ENCODE measurements around the gene WASF3. TPM values are rescaled to one million over a fixed set of nuclear protein-coding genes. Genes with fewer than 3 reads are reported as not detected.

The WASF3 gene
- total and polyA plus RNA-seq, 4 donors, result 0.82 to 4.9 (median 2.3) TPM

DNA sequence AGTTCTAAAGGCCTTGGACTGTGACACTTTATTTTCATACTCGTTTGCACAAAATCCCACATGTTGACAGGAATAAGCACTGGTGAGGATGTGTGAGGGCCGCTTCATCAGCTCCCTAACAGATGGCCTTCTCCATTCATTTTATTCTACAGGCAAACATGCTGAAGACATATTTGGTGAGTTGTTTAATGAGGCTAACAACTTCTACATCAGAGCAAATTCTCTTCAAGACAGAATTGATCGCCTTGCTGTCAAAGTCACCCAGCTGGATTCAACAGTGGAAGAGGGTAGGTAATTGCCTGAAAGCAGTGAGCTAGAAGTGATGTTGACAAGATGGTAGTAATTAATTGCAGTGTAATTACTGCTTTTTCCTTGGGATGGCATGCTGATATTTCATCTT, 107.4 kb downstream of the WASF3 start (continued):
- TF ChIP-seq NR2F2 (IDR thresholded peaks at IDR 0.05) (no peak), FOXA2 (IDR thresholded peaks at IDR 0.05) (no peak), SP1 (IDR thresholded peaks at IDR 0.05) (no peak), GABPA (IDR thresholded peaks at IDR 0.05 in 1 of 2, conservative IDR thresholded peaks at IDR 0.05 in 1 of 2) (no peak), JUND (IDR thresholded peaks at IDR 0.05) (no peak)
- TF ChIP-seq, protein P1, sequence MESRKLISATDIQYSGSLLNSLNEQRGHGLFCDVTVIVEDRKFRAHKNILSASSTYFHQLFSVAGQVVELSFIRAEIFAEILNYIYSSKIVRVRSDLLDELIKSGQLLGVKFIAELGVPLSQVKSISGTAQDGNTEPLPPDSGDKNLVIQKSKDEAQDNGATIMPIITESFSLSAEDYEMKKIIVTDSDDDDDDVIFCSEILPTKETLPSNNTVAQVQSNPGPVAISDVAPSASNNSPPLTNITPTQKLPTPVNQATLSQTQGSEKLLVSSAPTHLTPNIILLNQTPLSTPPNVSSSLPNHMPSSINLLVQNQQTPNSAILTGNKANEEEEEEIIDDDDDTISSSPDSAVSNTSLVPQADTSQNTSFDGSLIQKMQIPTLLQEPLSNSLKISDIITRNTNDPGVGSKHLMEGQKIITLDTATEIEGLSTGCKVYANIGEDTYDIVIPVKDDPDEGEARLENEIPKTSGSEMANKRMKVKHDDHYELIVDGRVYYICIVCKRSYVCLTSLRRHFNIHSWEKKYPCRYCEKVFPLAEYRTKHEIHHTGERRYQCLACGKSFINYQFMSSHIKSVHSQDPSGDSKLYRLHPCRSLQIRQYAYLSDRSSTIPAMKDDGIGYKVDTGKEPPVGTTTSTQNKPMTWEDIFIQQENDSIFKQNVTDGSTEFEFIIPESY (IDR thresholded peaks at IDR 0.05), result no peak

- DNase-seq (ENCODE audit: low spot score), result no peak
- Histone ChIP-seq H3K27me3 (ENCODE audit: control insufficient read depth in 4 of 4, insufficient read depth in 4 of 4, low read length in 3 of 4) (no peaks in the 10 kb centered on the region), H3K36me3 (ENCODE audit: control insufficient read depth in 4 of 4, insufficient read depth in 3 of 4, low read depth in 1 of 4, low read length in 3 of 4) (peaks cover 0 to 7% (median 1%) of the 10 kb centered on the region in 4 donors), H3K9ac (ENCODE audit: low read depth in 1 of 2, low read length in 2 of 2) (no peak overlapping the region), H3K4me1 (ENCODE audit: control insufficient read depth in 4 of 4, insufficient read depth in 4 of 4, low read length in 3 of 4) (no peaks in the 10 kb centered on the region), H3K4me3 (ENCODE audit: low read depth in 1 of 3, low read length in 3 of 3) (no peak overlapping the region), H3K27ac (ENCODE audit: low read depth in 1 of 2, low read length in 2 of 2) (no peak overlapping the region), H3K9me3 (ENCODE audit: control insufficient read depth in 4 of 4, low read length in 3 of 4) (no peaks in the 10 kb centered on the region)
- 91% methylated on average over 5 of the region's 5 CpGs for WGBS
- TF ChIP-seq HNF4A (conservative IDR thresholded peaks at IDR 0.05), result no peak
- TF ChIP-seq GABPA (IDR thresholded peaks at IDR 0.05 in 1 of 2, conservative IDR thresholded peaks at IDR 0.05 in 1 of 2), result no peak
Measured at GRCh38 chr13:26668357-26669146, 111.1 kb downstream of the WASF3 start.

DNA sequence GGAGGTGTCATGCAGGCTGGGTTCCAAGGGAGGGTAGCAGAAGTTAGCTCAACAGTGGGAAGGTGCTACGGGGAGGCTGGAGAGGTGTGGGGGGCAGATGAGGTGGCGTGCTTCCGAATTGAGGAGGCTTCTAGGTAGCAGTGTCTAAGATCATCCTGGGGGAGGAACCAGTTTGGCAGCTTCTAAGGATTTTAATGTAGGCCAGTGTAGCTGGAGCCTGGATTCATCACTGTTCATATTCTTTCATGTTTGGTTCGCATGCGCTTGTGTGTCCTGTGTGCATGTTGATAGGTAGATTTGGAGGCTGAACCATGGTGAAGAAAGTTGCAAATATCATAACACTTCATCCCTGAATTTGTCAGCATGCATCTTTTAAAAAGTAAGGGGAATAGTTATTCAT, 116.4 kb downstream of the WASF3 start:
- 94% methylated on average over 5 of the region's 5 CpGs for WGBS
- TF ChIP-seq RAD21 (IDR thresholded peaks at IDR 0.05) (no peak), TAF1 (conservative IDR thresholded peaks at IDR 0.05) (no peak), RXRA (IDR thresholded peaks at IDR 0.05) (no peak), HNF4A (conservative IDR thresholded peaks at IDR 0.05) (no peak), YY1 (IDR thresholded peaks at IDR 0.05) (no peak), ATF3 (IDR thresholded peaks at IDR 0.05) (no peak)
- H3K4me1 ChIP-seq (ENCODE audit: control insufficient read depth in 4 of 4, insufficient read depth in 4 of 4, low read length in 3 of 4), result no peaks in the 10 kb centered on the region
- no peaks in the 10 kb centered on the region for H3K9me3 ChIP-seq (ENCODE audit: control insufficient read depth in 4 of 4, low read length in 3 of 4)
- no peak overlapping the region for H3K27ac ChIP-seq (ENCODE audit: low read depth in 1 of 2, low read length in 2 of 2)
- H3K27me3 ChIP-seq (ENCODE audit: control insufficient read depth in 4 of 4, insufficient read depth in 4 of 4, low read length in 3 of 4), result no peaks in the 10 kb centered on the region
- no peak for DNase-seq (ENCODE audit: low spot score)
- no peak overlapping the region for H3K9ac ChIP-seq (ENCODE audit: low read depth in 1 of 2, low read length in 2 of 2)
- H3K36me3 ChIP-seq (ENCODE audit: control insufficient read depth in 4 of 4, insufficient read depth in 3 of 4, low read depth in 1 of 4, low read length in 3 of 4), result peaks cover 0 to 19% (median 3%) of the 10 kb centered on the region in 4 donors
- no peak overlapping the region for H3K4me3 ChIP-seq (ENCODE audit: low read depth in 1 of 3, low read length in 3 of 3)

GRCh38 chr13:26677156-26677555, 119.7 kb downstream of the WASF3 start:
- no peaks in the 10 kb centered on the region for H3K9me3 ChIP-seq (ENCODE audit: control insufficient read depth in 4 of 4, low read length in 3 of 4)
- WGBS, result 74% methylated on average over 4 of the region's 4 CpGs
- H3K4me3 ChIP-seq (ENCODE audit: low read depth in 1 of 3, low read length in 3 of 3), result no peak overlapping the region
- no peaks in the 10 kb centered on the region for H3K27me3 ChIP-seq (ENCODE audit: control insufficient read depth in 4 of 4, insufficient read depth in 4 of 4, low read length in 3 of 4)
- H3K9ac ChIP-seq (ENCODE audit: low read depth in 1 of 2, low read length in 2 of 2), result no peak overlapping the region
- H3K4me1 ChIP-seq (ENCODE audit: control insufficient read depth in 4 of 4, insufficient read depth in 4 of 4, low read length in 3 of 4), result no peaks in the 10 kb centered on the region
- no peak overlapping the region for H3K27ac ChIP-seq (ENCODE audit: low read depth in 1 of 2, low read length in 2 of 2)
- peaks cover 0 to 25% (median 12%) of the 10 kb centered on the region in 4 donors for H3K36me3 ChIP-seq (ENCODE audit: control insufficient read depth in 4 of 4, insufficient read depth in 3 of 4, low read depth in 1 of 4, low read length in 3 of 4)
- DNase-seq (ENCODE audit: low spot score), result no peak
- TF ChIP-seq EGR1 (IDR thresholded peaks at IDR 0.05; ENCODE audit: low read depth in 2 of 2) (no peak), SP1 (IDR thresholded peaks at IDR 0.05) (no peak), ATF3 (IDR thresholded peaks at IDR 0.05) (no peak), JUND (IDR thresholded peaks at IDR 0.05) (no peak), HNF4A (conservative IDR thresholded peaks at IDR 0.05) (no peak), RAD21 (IDR thresholded peaks at IDR 0.05) (no peak), NR2F2 (IDR thresholded peaks at IDR 0.05) (no peak)
- TF ChIP-seq, protein P1 (IDR thresholded peaks at IDR 0.05), result no peak
- TF ChIP-seq, protein P2, sequence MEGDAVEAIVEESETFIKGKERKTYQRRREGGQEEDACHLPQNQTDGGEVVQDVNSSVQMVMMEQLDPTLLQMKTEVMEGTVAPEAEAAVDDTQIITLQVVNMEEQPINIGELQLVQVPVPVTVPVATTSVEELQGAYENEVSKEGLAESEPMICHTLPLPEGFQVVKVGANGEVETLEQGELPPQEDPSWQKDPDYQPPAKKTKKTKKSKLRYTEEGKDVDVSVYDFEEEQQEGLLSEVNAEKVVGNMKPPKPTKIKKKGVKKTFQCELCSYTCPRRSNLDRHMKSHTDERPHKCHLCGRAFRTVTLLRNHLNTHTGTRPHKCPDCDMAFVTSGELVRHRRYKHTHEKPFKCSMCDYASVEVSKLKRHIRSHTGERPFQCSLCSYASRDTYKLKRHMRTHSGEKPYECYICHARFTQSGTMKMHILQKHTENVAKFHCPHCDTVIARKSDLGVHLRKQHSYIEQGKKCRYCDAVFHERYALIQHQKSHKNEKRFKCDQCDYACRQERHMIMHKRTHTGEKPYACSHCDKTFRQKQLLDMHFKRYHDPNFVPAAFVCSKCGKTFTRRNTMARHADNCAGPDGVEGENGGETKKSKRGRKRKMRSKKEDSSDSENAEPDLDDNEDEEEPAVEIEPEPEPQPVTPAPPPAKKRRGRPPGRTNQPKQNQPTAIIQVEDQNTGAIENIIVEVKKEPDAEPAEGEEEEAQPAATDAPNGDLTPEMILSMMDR (IDR thresholded peaks at IDR 0.05; ENCODE audit: low read depth, low read length, missing input control), result no peak
